HepG2 (cell line): Measurements from ENCODE around the gene PROKR1.
"Not testable (repeated sequence)": the region's sequence is repeated elsewhere in the genome, so short reads cannot be mapped to it uniquely, and the experiment has no call there.

Experiments
- ARID3A ChIP-seq: IDR thresholded peaks from 2 replicates; pipeline ENCODE4 v1.6.1; 2012; ENCODE audit warnings: low read depth, low read length, improper control_type of control experiment
- CTCF ChIP-seq: sonication (generic); formaldehyde crosslinking; IDR thresholded peaks from 2 replicates; pipeline ENCODE4 v1.5.0; 2020; ENCODE audit warnings: mild to moderate bottlenecking, missing genetic modification reagents, moderate library complexity
- E2F2 ChIP-seq: sonication (generic); formaldehyde crosslinking; IDR thresholded peaks from 2 replicates; pipeline ENCODE4 v1.4.0; 2020; ENCODE audit warnings: missing genetic modification reagents, borderline replicate concordance
- NCOA2 ChIP-seq: sonication (generic); formaldehyde crosslinking; IDR thresholded peaks from 2 replicates; pipeline ENCODE4 v1.8.0; 2022; ENCODE audit warnings: inconsistent platforms
- NCOR1 ChIP-seq: fragments of 200-600 bp; sonication (generic); IDR thresholded peaks from 2 replicates; pipeline ENCODE4 v1.7.0; 2017; ENCODE audit warnings: antibody characterized with exemption, low read length, borderline replicate concordance
- NPAS2 ChIP-seq: sonication (generic); formaldehyde crosslinking; IDR thresholded peaks from 2 replicates; pipeline ENCODE4 v1.8.0; 2022; ENCODE audit warnings: mild to moderate bottlenecking, missing genetic modification reagents, borderline replicate concordance
- PATZ1 ChIP-seq: sonication (generic); formaldehyde crosslinking; IDR thresholded peaks from 2 replicates; pipeline ENCODE4 v1.4.0; 2020; ENCODE audit warnings: missing genetic modification reagents
- PHF21A ChIP-seq: sonication (generic); formaldehyde crosslinking; IDR thresholded peaks from 2 replicates; pipeline ENCODE4 v1.5.0; 2020; ENCODE audit warnings: mild to moderate bottlenecking, missing genetic modification reagents
- POLR2AphosphoS2 ChIP-seq: IDR thresholded peaks from 2 replicates; pipeline ENCODE4 v1.6.1; 2011; ENCODE audit warnings: low read depth, low read length, improper control_type of control experiment
- RNF2 ChIP-seq: fragments of 450-650 bp; conservative IDR thresholded peaks from 2 replicates; pipeline ENCODE4 v1.6.1; 2016; ENCODE audit warnings: low read depth
- YY1 ChIP-seq: IDR thresholded peaks from 2 replicates; pipeline ENCODE4 v1.6.1; 2011; ENCODE audit warnings: low read length, low read depth, moderate library complexity, mild to moderate bottlenecking; ENCODE audit not compliant: insufficient read depth, insufficient replicate concordance
- ZNF18 ChIP-seq: sonication (generic); formaldehyde crosslinking; IDR thresholded peaks from 2 replicates; pipeline ENCODE4 v1.8.0; 2022; ENCODE audit warnings: mild to moderate bottlenecking, missing genetic modification reagents; ENCODE audit not compliant: insufficient replicate concordance
- ZNF331 ChIP-seq: sonication (generic); formaldehyde crosslinking; IDR thresholded peaks from 2 replicates; pipeline ENCODE4 v1.4.0; 2020; ENCODE audit warnings: missing genetic modification reagents
- ZSCAN29 ChIP-seq: sonication (generic); formaldehyde crosslinking; conservative IDR thresholded peaks from 2 replicates; pipeline ENCODE4 v1.4.0; 2020; ENCODE audit warnings: mild to moderate bottlenecking, missing genetic modification reagents

- TF ChIP-seq YY1; NCOA2 (CRISPR knock-in tag); E2F2 (CRISPR knock-in tag); CTCF (CRISPR knock-in tag); ZNF18 (CRISPR knock-in tag); RNF2; NCOR1; NPAS2; ZNF331 (CRISPR knock-in tag); PATZ1 (CRISPR knock-in tag); ZSCAN29; PHF21A; POLR2AphosphoS2; ARID3A: not testable (repeated sequence)
Measured at GRCh38 chr2:68600495-68600894, 42.9 kb upstream of the PROKR1 start.
